ENCODE results near the gene ENOSF1. TPM values are rescaled to one million over a fixed set of nuclear protein-coding genes. Genes with fewer than 3 reads are reported as not detected.

ENOSF1 gene
- total and polyA plus RNA-seq, 2 donors (not counting 1 experiment from before 2014, with no cell fraction given): 8.2 to 23.3 TPM

DNA sequence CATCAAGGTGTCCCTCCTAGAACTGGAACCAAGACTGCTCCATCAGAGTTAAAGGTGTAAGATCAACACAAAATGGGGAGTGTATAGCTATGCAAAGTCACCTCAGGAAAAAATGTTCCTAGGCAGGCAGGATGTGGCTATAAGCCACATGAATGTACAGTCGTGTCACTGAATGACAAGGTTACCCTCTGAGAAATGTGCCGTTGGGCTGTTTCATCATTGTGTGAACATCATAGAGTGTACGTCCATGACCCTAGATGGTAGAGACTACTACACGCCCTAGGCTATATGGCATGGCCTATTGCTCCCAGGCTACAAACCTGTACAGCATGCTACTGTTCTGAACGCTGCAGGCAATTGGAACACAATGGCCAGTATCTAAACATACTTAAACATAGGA, 30.4 kb downstream of the ENOSF1 start:
- Histone ChIP-seq H3K4me1 (ENCODE audit: control insufficient read depth, extremely low read depth, insufficient read depth, low read length) (no peaks in the 10 kb centered on the region), H2AFZ (ENCODE audit: low read length) (no peak overlapping the region), H3K79me2 (ENCODE audit: control insufficient read depth, insufficient read depth, low read length) (no peaks in the 10 kb centered on the region), H3K4me2 (ENCODE audit: extremely low read depth, insufficient read depth, low read length) (no peak overlapping the region), H3K4me3 (replicated peaks in 1 of 4; ENCODE audit: control extremely low read depth in 1 of 4, insufficient read depth in 1 of 4, low read depth in 3 of 4, low read length in 4 of 4) (no peak overlapping the region), H3K9me3 (ENCODE audit: control insufficient read depth, insufficient read depth, low read depth, low read length) (no peaks in the 10 kb centered on the region), H3K27ac (ENCODE audit: insufficient read depth, low read length) (no peak overlapping the region), H4K20me1 (ENCODE audit: control insufficient read depth, extremely low read depth, insufficient read depth, low read length) (no peaks in the 10 kb centered on the region), H3K36me3 (ENCODE audit: control insufficient read depth, insufficient read depth, low read length) (peaks cover 13% of the 10 kb centered on the region), H3K27me3 (ENCODE audit: control insufficient read depth, insufficient read depth, low read length) (no peaks in the 10 kb centered on the region), H3K9ac (ENCODE audit: insufficient read depth, low read length) (no peak overlapping the region)
- no peak for DNase-seq (ENCODE audit: low read depth in 2 of 2)
- TF ChIP-seq EZH2 (IDR thresholded peaks at IDR 0.05; ENCODE audit: low read length, missing control alignments): no peak
- TF ChIP-seq, protein P1, sequence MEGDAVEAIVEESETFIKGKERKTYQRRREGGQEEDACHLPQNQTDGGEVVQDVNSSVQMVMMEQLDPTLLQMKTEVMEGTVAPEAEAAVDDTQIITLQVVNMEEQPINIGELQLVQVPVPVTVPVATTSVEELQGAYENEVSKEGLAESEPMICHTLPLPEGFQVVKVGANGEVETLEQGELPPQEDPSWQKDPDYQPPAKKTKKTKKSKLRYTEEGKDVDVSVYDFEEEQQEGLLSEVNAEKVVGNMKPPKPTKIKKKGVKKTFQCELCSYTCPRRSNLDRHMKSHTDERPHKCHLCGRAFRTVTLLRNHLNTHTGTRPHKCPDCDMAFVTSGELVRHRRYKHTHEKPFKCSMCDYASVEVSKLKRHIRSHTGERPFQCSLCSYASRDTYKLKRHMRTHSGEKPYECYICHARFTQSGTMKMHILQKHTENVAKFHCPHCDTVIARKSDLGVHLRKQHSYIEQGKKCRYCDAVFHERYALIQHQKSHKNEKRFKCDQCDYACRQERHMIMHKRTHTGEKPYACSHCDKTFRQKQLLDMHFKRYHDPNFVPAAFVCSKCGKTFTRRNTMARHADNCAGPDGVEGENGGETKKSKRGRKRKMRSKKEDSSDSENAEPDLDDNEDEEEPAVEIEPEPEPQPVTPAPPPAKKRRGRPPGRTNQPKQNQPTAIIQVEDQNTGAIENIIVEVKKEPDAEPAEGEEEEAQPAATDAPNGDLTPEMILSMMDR (conservative IDR thresholded peaks at IDR 0.05 in 1 of 2, IDR thresholded peaks at IDR 0.05 in 1 of 2; ENCODE audit: low read depth in 1 of 2, low read length in 2 of 2): no peak

DNA sequence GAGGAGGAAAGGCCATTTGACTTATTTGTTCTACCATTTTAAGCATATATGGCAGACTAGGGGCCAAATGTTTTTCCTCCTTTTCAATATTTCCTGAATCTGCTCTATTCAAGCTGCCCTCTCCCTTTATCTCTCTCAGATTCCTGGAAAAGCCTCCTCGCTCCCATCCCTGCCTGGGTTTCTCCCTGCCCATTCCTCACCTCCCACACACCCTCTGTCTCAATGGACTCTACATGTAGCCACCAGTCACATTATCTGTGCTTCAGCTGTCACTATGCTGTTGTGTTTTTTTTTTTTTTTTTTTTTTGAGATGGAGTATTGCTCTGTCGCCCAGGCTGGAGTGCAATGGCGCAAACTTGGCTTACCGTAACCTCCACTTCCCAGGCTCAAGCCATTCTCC, 32.0 kb downstream of the ENOSF1 start:
- no peak overlapping the region for H3K27ac ChIP-seq (ENCODE audit: insufficient read depth, low read length)
- H3K27me3 ChIP-seq (ENCODE audit: control insufficient read depth, insufficient read depth, low read length): no peaks in the 10 kb centered on the region
- H4K20me1 ChIP-seq (ENCODE audit: control insufficient read depth, extremely low read depth, insufficient read depth, low read length): no peaks in the 10 kb centered on the region
- DNase-seq (ENCODE audit: low read depth in 2 of 2): no peak
- H3K4me1 ChIP-seq (ENCODE audit: control insufficient read depth, extremely low read depth, insufficient read depth, low read length): no peaks in the 10 kb centered on the region
- no peak overlapping the region for H3K4me2 ChIP-seq (ENCODE audit: extremely low read depth, insufficient read depth, low read length)
- H3K9ac ChIP-seq (ENCODE audit: insufficient read depth, low read length): no peak overlapping the region
- no peaks in the 10 kb centered on the region for H3K9me3 ChIP-seq (ENCODE audit: control insufficient read depth, insufficient read depth, low read depth, low read length)
- no peak overlapping the region for H3K4me3 ChIP-seq (replicated peaks in 1 of 4; ENCODE audit: control extremely low read depth in 1 of 4, insufficient read depth in 1 of 4, low read depth in 3 of 4, low read length in 4 of 4)
- H2AFZ ChIP-seq (ENCODE audit: low read length): no peak overlapping the region
- no peak for TF ChIP-seq EZH2 (IDR thresholded peaks at IDR 0.05; ENCODE audit: low read length, missing control alignments)
- TF ChIP-seq, protein P1 (conservative IDR thresholded peaks at IDR 0.05 in 1 of 2, IDR thresholded peaks at IDR 0.05 in 1 of 2; ENCODE audit: low read depth in 1 of 2, low read length in 2 of 2): no peak
- no peaks in the 10 kb centered on the region for H3K79me2 ChIP-seq (ENCODE audit: control insufficient read depth, insufficient read depth, low read length)
- H3K36me3 ChIP-seq (ENCODE audit: control insufficient read depth, insufficient read depth, low read length): peaks cover 13% of the 10 kb centered on the region

DNA sequence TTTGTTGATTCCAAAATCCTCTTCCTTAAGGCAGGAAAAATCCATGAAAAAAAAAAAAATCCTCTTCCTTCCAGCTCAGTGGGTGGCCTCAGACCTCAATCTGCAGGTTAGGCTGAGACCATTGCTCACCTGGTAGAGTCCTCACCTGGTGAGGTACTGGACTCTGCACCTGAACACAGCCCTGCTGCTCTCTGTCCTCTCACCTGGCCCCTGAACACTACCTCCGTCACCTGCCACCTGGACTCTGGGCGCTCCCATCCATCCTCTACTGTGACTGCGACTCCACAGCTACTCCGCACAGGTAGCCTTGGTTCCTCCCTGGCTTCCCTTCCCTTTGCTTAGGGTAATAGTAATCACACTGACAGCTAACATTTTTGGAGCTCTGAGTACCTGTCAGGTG, 32.9 kb downstream of the ENOSF1 start:
- no peak for DNase-seq (ENCODE audit: low read depth in 2 of 2)

More for the DNA sequence above, 32.9 kb downstream of the ENOSF1 start:
- TF ChIP-seq, protein P1 (conservative IDR thresholded peaks at IDR 0.05 in 1 of 2, IDR thresholded peaks at IDR 0.05 in 1 of 2; ENCODE audit: low read depth in 1 of 2, low read length in 2 of 2): no peak
- no peak for TF ChIP-seq EZH2 (IDR thresholded peaks at IDR 0.05; ENCODE audit: low read length, missing control alignments)
- H3K4me1 ChIP-seq (ENCODE audit: control insufficient read depth, extremely low read depth, insufficient read depth, low read length): no peaks in the 10 kb centered on the region
- no peaks in the 10 kb centered on the region for H3K27me3 ChIP-seq (ENCODE audit: control insufficient read depth, insufficient read depth, low read length)
- H3K9ac ChIP-seq (ENCODE audit: insufficient read depth, low read length): no peak overlapping the region
- no peak overlapping the region for H2AFZ ChIP-seq (ENCODE audit: low read length)
- no peaks in the 10 kb centered on the region for H3K9me3 ChIP-seq (ENCODE audit: control insufficient read depth, insufficient read depth, low read depth, low read length)
- no peaks in the 10 kb centered on the region for H4K20me1 ChIP-seq (ENCODE audit: control insufficient read depth, extremely low read depth, insufficient read depth, low read length)
- H3K79me2 ChIP-seq (ENCODE audit: control insufficient read depth, insufficient read depth, low read length): no peaks in the 10 kb centered on the region
- no peak overlapping the region for H3K27ac ChIP-seq (ENCODE audit: insufficient read depth, low read length)
- peaks cover 16% of the 10 kb centered on the region for H3K36me3 ChIP-seq (ENCODE audit: control insufficient read depth, insufficient read depth, low read length)
- H3K4me3 ChIP-seq (replicated peaks in 1 of 4; ENCODE audit: control extremely low read depth in 1 of 4, insufficient read depth in 1 of 4, low read depth in 3 of 4, low read length in 4 of 4): no peak overlapping the region
- H3K4me2 ChIP-seq (ENCODE audit: extremely low read depth, insufficient read depth, low read length): no peak overlapping the region
